LNCaP clone FGC (cell line): ENCODE measurements around the gene CBX6.

ENCODE experiments used
- DNase-seq: peaks from one replicate; pipeline ENCODE4 v3.0.0-alpha.2; 2011; ENCODE audit warnings: low read depth
- H3K4me3 ChIP-seq: 2 replicates; pipeline ENCODE4 v1.5.1; 2011; ENCODE audit warnings: mild to moderate bottlenecking, low read depth, low read length, control low read depth
- TF ChIP-seq, protein P1 (sequence below): IDR thresholded peaks from 2 replicates; pipeline ENCODE4 v1.5.1; 2012; ENCODE audit warnings: mild to moderate bottlenecking; ENCODE audit not compliant: control insufficient read depth, insufficient read depth; ENCODE audit errors: extremely low read depth

The CBX6 gene

DNA sequence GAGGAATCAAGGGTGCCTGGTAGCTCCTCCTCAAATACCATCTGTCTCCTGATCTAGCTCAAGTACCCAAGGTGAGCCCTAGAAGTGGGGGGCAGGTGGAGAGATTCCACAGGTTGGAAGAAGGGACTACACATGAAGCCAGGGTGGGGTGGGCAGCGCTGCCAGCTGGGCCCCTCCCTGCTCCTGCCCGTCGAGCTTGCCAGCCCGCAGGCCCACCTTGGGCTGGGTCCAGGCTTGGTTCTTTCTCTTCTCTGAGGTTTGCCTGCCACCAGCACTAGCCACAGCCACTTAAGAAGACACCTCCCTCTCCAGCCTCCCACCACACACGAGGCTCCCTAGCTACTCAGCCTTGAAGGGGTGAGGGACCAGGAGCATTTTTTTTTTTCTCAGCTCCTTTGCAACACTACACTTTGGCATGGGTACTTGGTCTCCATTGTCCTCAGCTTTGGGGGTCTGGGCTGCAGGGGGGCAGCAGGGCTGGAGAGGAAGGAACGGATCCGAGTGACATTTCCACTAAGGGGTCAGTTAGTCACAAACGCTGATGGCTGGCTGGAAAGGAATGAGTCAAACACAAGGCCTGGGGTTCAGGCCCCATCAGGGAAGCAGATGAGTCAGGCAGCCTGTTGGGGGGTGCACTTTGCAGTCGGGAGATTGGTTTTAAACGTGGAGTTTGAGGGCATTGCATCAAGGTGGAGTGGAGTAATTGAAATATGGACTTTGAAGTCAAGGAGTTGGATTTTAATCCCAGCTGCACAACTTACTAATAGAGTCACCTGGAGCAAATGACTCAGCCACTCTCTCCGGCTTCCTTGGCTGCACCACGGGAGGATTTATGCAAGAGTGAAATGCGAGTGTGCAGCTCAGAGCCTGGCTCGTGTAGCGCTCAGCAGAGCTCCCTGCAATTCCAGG, 20.8 kb downstream of the CBX6 start:
- TF ChIP-seq, protein P1, sequence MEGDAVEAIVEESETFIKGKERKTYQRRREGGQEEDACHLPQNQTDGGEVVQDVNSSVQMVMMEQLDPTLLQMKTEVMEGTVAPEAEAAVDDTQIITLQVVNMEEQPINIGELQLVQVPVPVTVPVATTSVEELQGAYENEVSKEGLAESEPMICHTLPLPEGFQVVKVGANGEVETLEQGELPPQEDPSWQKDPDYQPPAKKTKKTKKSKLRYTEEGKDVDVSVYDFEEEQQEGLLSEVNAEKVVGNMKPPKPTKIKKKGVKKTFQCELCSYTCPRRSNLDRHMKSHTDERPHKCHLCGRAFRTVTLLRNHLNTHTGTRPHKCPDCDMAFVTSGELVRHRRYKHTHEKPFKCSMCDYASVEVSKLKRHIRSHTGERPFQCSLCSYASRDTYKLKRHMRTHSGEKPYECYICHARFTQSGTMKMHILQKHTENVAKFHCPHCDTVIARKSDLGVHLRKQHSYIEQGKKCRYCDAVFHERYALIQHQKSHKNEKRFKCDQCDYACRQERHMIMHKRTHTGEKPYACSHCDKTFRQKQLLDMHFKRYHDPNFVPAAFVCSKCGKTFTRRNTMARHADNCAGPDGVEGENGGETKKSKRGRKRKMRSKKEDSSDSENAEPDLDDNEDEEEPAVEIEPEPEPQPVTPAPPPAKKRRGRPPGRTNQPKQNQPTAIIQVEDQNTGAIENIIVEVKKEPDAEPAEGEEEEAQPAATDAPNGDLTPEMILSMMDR: no peak

DNA sequence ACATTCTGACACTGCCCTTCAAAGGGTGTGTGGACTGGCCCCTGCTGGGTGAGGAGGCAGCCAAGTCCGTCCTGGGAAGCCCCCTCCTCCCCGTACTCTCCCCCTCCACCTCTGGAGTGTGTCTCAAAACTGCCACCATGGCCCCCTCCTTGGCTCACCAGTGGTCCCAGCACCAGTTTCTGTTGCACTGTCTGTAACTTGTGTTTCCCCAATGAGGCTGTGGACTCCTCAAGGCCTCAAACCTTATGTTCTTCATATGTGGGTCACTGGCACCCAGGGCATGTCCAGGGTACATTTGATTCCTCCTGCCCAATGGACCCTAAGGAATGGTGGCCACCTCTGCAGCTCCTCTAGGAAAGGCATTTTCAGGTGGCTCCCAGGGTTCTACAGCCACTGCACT, 21.6 kb downstream of the CBX6 start:
- no peak overlapping the region for H3K4me3 ChIP-seq
- TF ChIP-seq, protein P1: no peak
- DNase-seq: no peak

More for the DNA sequence above, 20.8 kb downstream of the CBX6 start:
- H3K4me3 ChIP-seq: no peak overlapping the region
- DNase-seq: no peak

DNA sequence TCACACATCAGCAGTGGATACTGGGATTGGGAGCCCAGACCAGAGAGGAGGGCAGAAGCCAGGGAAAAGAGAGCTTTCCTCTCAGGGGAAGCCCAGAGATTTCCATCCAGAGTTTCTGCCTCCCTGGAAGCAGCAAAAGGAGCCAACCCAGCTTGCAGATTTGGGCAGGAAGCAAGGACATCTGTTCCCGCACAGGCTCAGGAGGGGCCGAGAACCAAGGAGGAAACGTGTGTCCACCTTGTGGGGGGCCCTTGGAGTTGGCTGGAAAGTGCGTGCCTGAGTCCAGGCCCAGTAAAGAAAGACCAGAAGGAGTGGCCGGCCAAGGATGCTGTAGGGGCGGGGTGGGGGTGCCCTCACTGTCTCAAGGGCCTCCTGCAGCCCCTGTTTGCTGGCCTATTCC, 22.2 kb downstream of the CBX6 start:
- TF ChIP-seq, protein P1: no peak

DNA sequence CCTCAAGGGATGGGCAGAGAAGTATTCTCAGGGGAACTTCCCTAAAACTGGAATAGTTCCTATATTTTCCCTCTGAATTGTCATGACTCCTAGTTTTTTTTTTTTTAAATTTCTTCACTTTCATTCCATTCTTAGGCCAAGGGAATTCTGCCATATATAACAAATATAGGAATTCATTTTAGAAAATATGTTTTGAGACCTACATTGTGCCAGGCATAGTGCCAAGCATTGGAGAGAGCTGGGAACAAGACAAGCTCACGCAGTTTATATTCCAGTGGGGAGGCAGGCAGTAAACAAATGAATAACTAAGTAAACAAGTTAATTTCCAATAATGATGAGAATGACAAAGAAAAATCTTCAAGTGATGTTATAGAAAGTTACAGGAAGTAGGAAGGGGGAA, 25.6 kb downstream of the CBX6 start:
- TF ChIP-seq, protein P1: no peak
- DNase-seq: no peak
- H3K4me3 ChIP-seq: no peak overlapping the region

More for the DNA sequence above, 22.2 kb downstream of the CBX6 start:
- no peak for DNase-seq
- H3K4me3 ChIP-seq: no peak overlapping the region

DNA sequence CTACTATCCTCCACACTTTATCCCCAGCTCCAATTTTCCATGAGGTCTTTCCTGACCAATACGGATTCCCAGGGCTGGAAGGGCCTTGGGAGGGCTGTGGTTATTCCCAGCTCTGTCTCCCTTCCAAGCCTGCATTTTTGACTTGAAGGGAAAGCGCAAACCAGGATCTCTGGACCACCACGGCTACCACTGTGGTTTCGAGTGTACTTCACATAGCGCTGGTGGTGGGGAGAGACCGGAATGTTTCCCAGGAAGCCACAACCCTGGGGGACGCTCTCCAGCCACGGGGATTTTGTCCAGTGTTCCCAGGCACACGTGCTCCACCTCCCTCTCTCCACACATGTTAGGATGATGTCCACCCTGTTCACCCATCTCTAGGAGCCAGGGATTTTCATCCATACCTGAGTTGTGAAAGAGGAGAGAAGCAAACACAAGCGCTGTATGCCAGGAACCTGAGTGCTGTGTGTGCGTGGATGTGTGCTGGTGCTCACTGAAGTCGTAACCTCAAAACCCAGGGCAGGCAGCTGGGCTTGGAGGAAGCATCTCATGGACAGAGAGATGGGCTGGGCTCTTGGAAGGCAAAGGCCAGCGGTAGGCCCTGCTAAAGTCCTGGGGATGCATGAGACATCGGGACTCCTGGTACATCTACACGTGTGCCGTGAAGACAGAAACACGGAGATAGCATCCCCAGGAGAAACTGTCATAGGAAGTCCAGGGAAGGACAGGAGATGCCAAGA, 26.8 kb downstream of the CBX6 start:
- TF ChIP-seq, protein P1: no peak
- DNase-seq: no peak

DNA sequence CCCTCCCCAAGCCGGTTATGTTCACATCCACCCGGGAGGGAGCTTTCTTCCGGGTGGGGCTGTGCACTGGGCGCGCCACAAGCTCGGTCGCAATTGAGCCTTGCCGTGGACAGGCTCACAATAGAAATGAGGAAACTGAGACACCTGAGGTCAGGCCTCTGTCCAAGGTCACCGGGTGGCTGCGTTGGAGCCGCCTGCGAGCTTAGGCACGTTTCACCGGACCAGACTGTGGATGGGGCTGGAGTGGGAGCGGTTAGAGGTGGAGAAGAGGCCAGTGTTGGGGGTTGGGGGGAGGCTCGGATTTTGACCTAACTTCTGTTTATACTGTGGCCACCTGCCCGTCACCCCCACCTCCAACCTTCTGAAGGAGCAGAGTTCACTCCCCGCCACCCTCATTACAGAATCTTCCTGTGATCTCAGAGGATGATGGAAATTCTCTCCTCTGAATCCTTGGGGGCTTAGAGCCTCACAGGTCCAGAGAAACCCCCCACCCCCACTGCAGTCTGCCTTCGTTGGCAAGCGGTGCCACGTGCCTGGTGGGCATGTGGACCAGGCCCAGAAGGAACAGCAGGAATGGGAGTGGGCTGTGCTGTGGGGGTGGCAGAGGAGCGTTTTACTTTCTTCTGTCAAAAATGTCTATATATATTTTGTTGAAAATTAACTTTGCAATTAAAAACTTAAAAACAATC, 27.6 kb downstream of the CBX6 start:
- DNase-seq: no peak
- peak overlapping the region; percentile 31 for H3K4me3 ChIP-seq
- TF ChIP-seq, protein P1: no peak

More for the DNA sequence above, 26.8 kb downstream of the CBX6 start:
- H3K4me3 ChIP-seq: no peak overlapping the region
